Right cardiac atrium (tissue), 5 donors: ENCODE measurements around the gene NUP107. TPM values are rescaled to one million over a fixed set of nuclear protein-coding genes. Genes with fewer than 3 reads are reported as not detected.
"Not testable (repeated sequence)": the region's sequence is repeated elsewhere in the genome, so short reads cannot be mapped to it uniquely, and the experiment has no call there.

Experiments
- ATAC-seq, 2 donors: fragments of 200-7000 bp; cut with Tn5 transposase; one replicate each; pipeline versions ENCODE4 v1.8.0 to v1.9.1; 2020; ENCODE audit warnings: moderate library complexity in 2 of 2, mild to moderate bottlenecking in 1 of 2
- DNase-seq, 3 donors: peaks; one replicate each; pipeline ENCODE4 v3.0.0-alpha.2; 2020
- H3K27ac ChIP-seq: one replicate; pipeline ENCODE4 v1.5.1; 2013; ENCODE audit warnings: mild to moderate bottlenecking, low read length, control low read depth, moderate library complexity
- H3K27me3 ChIP-seq: one replicate; pipeline ENCODE4 v1.6.1; 2013; ENCODE audit not compliant: control insufficient read depth, insufficient read depth
- H3K4me1 ChIP-seq: one replicate; pipeline ENCODE4 v1.6.1; 2013; ENCODE audit warnings: low read length; ENCODE audit not compliant: control insufficient read depth, insufficient read depth
- H3K4me3 ChIP-seq: one replicate; pipeline ENCODE4 v1.5.1; 2013; ENCODE audit warnings: low read length, control low read depth
- H3K9me3 ChIP-seq: one replicate; pipeline ENCODE4 v1.6.1; 2013; ENCODE audit warnings: low read length; ENCODE audit not compliant: control insufficient read depth
- WGBS: extraction: QIAGEN DNeasy Blood & Tissue Kit; methylation state at CpG from one replicate; pipeline ENCODE4 v1.1.7; 2013; 5-methylcytosine and 5-hydroxymethylcytosine counted together
- intact Hi-C, 4 donors: fragments of 100-400 bp; cut with DNase I; formaldehyde crosslinking; loops; one replicate each; pipeline versions ENCODE4 v1.11.0 to v1.14.0; 2022 to 2023
- long read RNA-seq, 4 donors: library from polyadenylated mRNA; unstranded; transcript quantifications; one replicate each; pipeline ENCODE4 v2.0.0, GENCODE V29; 2020 to 2021
- polyA plus RNA-seq: library from polyadenylated mRNA; stranded (reverse); fragments of 200-250 nt; gene quantifications from one replicate; pipeline ENCODE4 v1.2.3, GENCODE V29; 2013
- total RNA-seq, 4 donors: library from RNA; stranded (reverse); fragmentation: NEBNext Ultra II Directional; extraction: Animal tissue kit (Norgen Biotek cat#: 25700); gene quantifications; one replicate each; pipeline ENCODE4 v1.2.1, GENCODE V29; 2021
- donor health status: healthy with polysubstance abuse.
- donor health status: DM: no; HTN: yes; CAD: no.
- donor health status: DM: no; HTN: no; CAD: no.
- donor health status: DM: no; HTN: yes; CAD: no; lungs with severe emphysema.
- donor health status: DM: yes; HTN: yes; CAD: no.

Gene NUP107
- 10 to 100 TPM; 21.8 to 30.3 (median 25.6) TPM for total RNA-seq
- polyA plus RNA-seq = 14.4 TPM
- long read RNA-seq, donor 1, full-length matches to known transcripts = 56 of 75 reads
- long read RNA-seq, donor 1, partial matches to known transcripts = 10 of 75 reads
- long read RNA-seq, donor 1, other reads (novel, unspliced or antisense) = 9 of 75 reads
- long read RNA-seq, donor 2, full-length matches to known transcripts = 9 of 12 reads
- long read RNA-seq, donor 2, partial matches to known transcripts = 3 of 12 reads
- long read RNA-seq, donor 2, other reads (novel, unspliced or antisense) = 0 of 12 reads
- long read RNA-seq, donor 3, full-length matches to known transcripts = 71 of 137 reads
- long read RNA-seq, donor 3, partial matches to known transcripts = 47 of 137 reads
- long read RNA-seq, donor 3, other reads (novel, unspliced or antisense) = 19 of 137 reads
- long read RNA-seq, donor 4, full-length matches to known transcripts = 18 of 25 reads
- long read RNA-seq, donor 4, partial matches to known transcripts = 3 of 25 reads
- long read RNA-seq, donor 4, other reads (novel, unspliced or antisense) = 4 of 25 reads

DNA sequence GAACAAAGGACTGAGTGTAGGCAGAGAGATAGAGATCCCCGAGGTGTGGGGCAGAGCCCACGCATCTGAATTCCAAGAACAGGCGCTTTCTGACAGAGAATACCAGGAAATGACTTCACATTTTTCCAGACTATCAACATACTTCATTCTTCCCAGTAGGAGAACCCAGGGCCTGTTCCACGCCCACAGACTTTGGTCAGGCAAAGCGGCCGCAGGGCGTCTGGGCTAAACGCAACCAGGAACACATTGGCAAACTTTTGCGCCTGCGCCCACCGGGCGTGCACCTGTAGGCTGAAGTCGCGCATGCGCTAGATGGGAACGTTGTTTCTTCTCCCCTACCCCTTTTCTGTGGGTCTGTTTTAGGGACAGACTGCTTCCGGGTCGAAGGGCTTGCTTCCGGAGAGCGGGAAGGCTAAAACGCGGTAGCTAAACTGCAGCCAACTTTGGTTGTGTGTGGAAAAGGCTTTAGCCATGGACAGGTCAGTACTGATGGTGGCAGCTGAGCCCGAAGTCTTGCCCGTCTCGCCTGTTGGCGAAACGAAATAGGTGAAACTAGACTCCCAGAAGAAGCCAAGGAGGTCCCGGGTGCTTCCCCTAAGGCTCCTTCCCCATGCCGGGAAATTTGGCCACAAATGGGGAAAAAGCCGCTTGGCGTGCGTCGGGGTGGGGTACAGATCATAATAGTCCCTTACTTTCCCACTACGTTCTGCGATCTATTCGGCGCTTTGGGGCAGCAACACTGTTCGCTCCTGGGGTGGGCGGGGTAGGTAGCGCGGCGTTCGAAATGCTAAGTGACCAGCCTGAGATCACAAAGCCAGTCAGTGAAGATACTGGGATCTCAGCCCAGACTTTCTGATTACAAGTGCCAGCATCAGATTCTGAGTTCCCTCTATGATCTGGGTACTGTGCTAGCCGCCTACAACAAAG is at the start of gene NUP107:
Gene NUP107 (plus strand): TSS at position 384 of the 927 bp plus-strand sequence. CDS start 88 bp downstream, at position 472.
- under 1% methylated on average over 44 of the region's 44 CpGs for WGBS
- Histone ChIP-seq H3K27ac (peak within 1 kb of the TSS; percentile 87), H3K9me3 (no peaks in the 10 kb centered on the region), H3K4me3 (peak within 1 kb of the TSS; percentile 59), H3K27me3 (no peaks in the 10 kb centered on the region), H3K4me1 (no peaks in the 10 kb centered on the region)
- peak; percentile 99 to 100 (median 100) for DNase-seq
- ATAC-seq = peak; percentile 98 to 99
- intact Hi-C loops = loop anchor here in 3 of 4 donors (5.0 to 10.0 kb wide), 3 partner anchors 75 to 332 kb away; partner anchors contain the start of gene RAP1B (in 1 of the 3)

DNA sequence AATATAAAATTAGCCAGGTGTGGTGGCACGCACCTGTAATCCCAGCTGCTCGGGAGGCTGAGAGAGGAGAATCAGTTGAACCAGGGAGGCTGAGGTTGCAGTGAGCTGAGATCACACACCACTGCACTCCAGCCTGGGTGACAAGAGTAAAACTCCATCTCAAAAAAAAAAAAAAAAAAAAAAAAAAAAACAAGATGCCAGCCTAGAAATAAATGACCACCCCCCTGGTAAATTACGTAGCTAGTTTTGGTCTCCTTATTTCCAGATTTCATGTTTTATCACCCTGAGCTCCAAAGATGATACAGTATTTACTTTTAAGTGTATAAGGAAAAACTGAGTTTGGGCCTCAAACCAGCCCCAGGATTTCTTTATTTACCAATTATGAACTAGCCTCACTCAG is 49.3 kb upstream of the NUP107 start:
- DNase-seq, H3K27me3 ChIP-seq, intact Hi-C loops, H3K4me1 ChIP-seq, H3K4me3 ChIP-seq, ATAC-seq, H3K9me3 ChIP-seq, H3K27ac ChIP-seq: not testable (repeated sequence)
- 98% methylated on average over 3 of the region's 3 CpGs for WGBS

DNA sequence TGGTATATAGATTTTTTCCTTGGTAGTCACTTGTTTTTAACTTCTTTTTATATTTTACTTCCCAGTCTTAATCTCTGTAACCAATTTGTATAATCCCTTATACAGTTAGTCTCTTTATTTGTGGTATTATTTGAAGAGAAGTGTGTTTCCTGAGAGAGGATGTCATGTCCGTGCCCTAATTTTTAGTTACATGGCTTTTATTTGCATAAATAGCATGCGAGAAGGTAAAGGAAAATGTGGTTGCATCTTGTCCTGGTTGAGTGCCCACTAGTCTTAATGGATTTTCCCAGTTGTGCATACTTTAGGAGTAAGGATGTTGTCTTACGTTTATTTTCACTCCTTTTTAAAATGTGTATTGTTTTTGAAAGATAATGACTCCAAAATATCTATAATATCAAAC is 48.6 kb upstream of the NUP107 start:
- no peak for ATAC-seq
- 70% methylated on average over 3 of the region's 3 CpGs for WGBS
- no peaks in the 10 kb centered on the region for H3K4me1 ChIP-seq
- H3K9me3 ChIP-seq = no peaks in the 10 kb centered on the region
- DNase-seq = no peak
- no peak overlapping the region for H3K27ac ChIP-seq
- H3K27me3 ChIP-seq = no peaks in the 10 kb centered on the region
- intact Hi-C loops = no loop called here
- H3K4me3 ChIP-seq = no peak overlapping the region

DNA sequence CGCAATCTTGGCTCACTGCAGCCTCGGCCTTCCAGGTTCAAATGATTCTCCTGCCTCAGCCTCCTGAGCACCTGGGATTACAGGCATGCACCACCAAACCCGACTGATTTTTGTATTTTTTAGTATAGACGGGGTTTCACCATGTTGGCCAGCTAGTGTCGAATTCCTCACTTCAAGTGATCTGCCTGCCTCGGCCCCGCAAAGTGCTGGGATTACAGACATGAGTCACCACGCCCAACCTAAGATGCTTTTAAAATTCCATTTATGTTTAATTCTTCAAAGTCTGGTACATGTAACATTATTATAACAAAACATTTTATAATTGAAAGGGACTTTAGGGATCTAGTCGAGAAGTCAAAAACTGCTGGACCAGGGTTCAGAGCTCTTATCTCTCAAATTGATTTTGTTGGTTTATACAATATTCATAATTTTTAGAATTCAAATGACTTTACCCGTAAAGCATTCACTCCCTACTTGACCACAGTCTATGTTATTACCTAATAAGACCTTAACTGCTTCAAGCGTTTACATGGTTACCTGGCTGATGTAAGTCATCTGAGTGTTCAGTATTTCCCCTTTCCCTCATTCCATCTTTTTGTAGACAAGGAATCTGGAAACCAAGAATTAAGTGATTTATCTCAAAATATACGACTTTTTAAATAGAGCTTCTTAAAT is 47.9 kb upstream of the NUP107 start:
- H3K27ac ChIP-seq = no peak overlapping the region
- no peaks in the 10 kb centered on the region for H3K4me1 ChIP-seq
- DNase-seq (no peak), ATAC-seq (no peak)
- H3K9me3 ChIP-seq = no peaks in the 10 kb centered on the region
- 84% methylated on average over 12 of the region's 12 CpGs for WGBS
- no peaks in the 10 kb centered on the region for H3K27me3 ChIP-seq
- H3K4me3 ChIP-seq = no peak overlapping the region
- intact Hi-C loops = no loop called here

DNA sequence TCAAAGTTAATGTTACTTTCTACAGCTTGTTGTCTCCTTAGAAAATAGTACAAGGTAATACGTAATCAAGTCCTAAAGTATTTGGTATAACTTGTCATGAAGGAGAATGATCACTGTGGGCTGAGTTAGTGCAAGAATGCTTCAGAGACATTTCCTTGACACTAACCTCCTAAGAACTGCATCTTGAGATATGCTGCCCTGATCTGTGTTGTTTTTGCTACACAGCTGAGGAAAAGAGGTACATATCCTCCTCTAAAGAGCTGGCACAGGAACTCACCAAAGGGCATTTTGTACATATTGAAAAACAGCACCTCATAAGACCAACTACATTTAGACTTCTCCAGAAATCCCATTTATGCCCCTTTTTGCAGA is 47.4 kb upstream of the NUP107 start:
- Histone ChIP-seq H3K4me3 (no peak overlapping the region), H3K27me3 (no peaks in the 10 kb centered on the region), H3K9me3 (no peaks in the 10 kb centered on the region), H3K4me1 (no peaks in the 10 kb centered on the region), H3K27ac (no peak overlapping the region)
- ATAC-seq (no peak), DNase-seq (no peak)
- intact Hi-C loops = no loop called here
- 91% methylated on average over 1 of the region's 1 CpG for WGBS

DNA sequence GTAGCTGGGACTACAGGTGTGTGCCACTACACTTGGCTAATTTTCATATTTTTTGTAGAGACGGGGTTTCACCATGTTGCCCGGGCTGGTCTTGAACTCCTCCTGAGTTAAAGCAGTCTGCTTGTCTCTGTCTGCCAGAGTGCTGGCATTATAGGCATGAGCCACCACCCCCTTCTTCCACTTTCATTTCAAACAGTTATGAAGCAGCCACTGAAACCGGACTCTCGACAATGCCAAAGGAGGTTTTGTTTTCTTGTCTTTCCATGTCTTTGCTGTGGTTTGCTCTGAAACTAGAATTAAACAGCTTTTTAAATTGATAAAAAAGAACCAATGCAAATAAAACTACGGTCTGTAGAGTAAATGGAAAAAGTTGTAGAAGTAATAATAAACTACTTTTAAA is 45.6 kb upstream of the NUP107 start:
- ATAC-seq = peak in 1 of 2 donors; percentile 28
- Histone ChIP-seq H3K4me3 (no peak overlapping the region), H3K9me3 (no peaks in the 10 kb centered on the region), H3K27ac (no peak overlapping the region), H3K4me1 (no peaks in the 10 kb centered on the region), H3K27me3 (no peaks in the 10 kb centered on the region)
- no peak for DNase-seq
- WGBS = 67% methylated on average over 5 of the region's 5 CpGs
- intact Hi-C loops = no loop called here

DNA sequence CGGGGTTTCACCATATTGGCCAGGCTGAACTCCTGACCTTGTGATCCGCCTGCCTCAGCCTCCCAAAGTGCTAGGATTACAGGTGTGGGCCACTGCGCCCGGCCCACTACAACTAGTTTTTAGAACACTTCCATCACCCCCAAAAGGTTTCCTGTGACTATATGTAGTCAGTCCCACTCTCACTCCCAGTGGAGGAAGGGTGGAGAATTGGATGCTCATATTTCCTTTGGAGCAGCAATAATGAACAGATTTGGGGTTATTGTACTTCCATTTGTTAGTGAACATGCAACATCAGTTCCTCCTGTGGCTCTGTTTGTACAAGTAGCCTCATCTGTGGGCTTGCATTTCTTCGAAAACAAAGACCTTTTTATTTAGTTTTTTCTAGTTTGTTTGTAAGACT is 40.3 kb upstream of the NUP107 start:
- 85% methylated on average over 5 of the region's 5 CpGs for WGBS
- Histone ChIP-seq H3K4me3 (no peak overlapping the region), H3K27me3 (no peaks in the 10 kb centered on the region), H3K27ac (no peak overlapping the region), H3K9me3 (no peaks in the 10 kb centered on the region), H3K4me1 (no peaks in the 10 kb centered on the region)
- intact Hi-C loops = no loop called here
- no peak for DNase-seq
- ATAC-seq = peak in 1 of 2 donors; percentile 51

DNA sequence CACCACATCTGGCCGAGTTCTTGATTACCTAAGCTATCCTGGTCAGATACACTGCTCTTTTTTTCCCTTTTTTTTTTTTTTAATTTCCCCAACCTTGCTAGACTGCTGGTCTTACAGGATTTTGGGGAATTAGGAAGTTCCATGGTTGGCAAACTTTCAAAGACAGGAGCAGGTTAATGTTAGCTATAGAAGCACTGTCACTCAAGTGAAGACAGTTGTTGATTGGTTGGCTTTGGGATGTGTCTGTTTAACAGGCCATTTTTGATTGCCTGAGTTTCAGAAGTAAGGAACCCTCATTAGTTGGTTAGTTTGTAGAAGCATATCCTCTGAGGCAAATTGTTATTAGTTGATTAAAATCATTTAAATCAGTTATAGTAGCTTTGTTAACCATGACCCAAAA is 39.3 kb upstream of the NUP107 start:
- no peak for ATAC-seq
- Histone ChIP-seq H3K4me1 (no peaks in the 10 kb centered on the region), H3K4me3 (no peak overlapping the region)

DNA sequence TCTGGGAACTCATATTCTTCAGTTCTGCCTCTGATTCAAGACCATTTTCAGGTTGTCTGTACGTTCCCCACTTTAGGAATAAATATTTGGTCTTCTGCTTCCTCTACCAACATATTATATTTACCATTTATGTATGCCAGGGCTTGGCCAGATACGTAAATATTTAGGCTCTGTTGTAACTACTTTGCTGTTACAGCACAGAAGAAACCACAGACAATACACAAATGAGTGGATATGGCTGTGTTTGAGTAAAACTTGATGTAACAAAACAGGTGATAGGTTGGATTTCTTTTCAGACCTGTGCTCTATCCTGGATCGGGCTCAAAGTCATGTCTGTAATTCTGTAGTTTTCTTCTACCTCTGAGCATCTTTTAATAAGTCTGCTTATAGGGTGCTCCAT is 38.6 kb upstream of the NUP107 start:
- no peak for ATAC-seq
- WGBS = 85% methylated on average over 3 of the region's 3 CpGs
- Histone ChIP-seq H3K27me3 (no peaks in the 10 kb centered on the region), H3K4me3 (no peak overlapping the region), H3K27ac (no peak overlapping the region), H3K4me1 (no peaks in the 10 kb centered on the region), H3K9me3 (no peaks in the 10 kb centered on the region)
- DNase-seq = no peak
- intact Hi-C loops = no loop called here

More for the DNA sequence above, 39.3 kb upstream of the NUP107 start:
- intact Hi-C loops = no loop called here
- DNase-seq = no peak
- no peak overlapping the region for H3K27ac ChIP-seq
- no peaks in the 10 kb centered on the region for H3K27me3 ChIP-seq
- no peaks in the 10 kb centered on the region for H3K9me3 ChIP-seq
- 81% methylated on average over 1 of the region's 1 CpG for WGBS

DNA sequence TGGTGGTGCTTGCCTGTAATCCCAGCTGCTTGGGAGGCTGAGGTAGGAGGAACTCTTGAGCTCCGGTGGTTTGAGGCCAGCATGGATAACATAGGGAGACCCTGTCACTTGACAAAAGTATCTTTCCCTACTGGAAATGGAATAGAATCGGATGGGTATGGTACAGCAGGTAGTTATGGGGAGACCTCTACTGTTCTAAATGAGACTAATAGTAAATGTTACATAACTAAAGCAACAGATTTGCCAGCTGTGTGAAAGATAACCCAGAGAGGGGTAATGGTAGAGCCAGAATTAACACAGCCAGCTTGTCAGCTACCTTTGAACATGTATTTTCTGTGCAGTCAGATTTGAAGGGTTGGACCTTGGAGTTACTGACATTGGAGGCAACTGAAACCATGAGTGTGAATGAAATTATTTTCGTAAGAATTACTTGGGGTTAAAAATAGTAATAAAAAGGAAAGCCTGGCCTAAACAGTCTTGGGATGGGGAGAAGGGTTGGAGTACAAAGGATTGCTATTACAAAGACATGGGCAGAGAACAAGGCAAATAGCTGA is 21.7 kb upstream of the NUP107 start:
- H3K9me3 ChIP-seq = no peaks in the 10 kb centered on the region
- no peak overlapping the region for H3K4me3 ChIP-seq
- 72% methylated on average over 3 of the region's 3 CpGs for WGBS
- no peak overlapping the region for H3K27ac ChIP-seq
- H3K27me3 ChIP-seq = no peaks in the 10 kb centered on the region
- DNase-seq = no peak
- H3K4me1 ChIP-seq = no peaks in the 10 kb centered on the region
- intact Hi-C loops = no loop called here
- peak; percentile 68 to 73 for ATAC-seq
